Lung (tissue), 12 donors: Measurements from ENCODE around the gene NINJ1. TPM values are rescaled to one million over a fixed set of nuclear protein-coding genes. Genes with fewer than 3 reads are reported as not detected.
A peak's percentile ranks its signal among the peaks of the same experiment; 100 is the strongest.
"Not testable (repeated sequence)": the region's sequence is repeated elsewhere in the genome, so short reads cannot be mapped to it uniquely, and the experiment has no call there.

Experiments
- ATAC-seq: fragments of 200-7000 bp; cut with Tn5 transposase; one replicate; pipeline ENCODE4 v1.9.1; 2020; ENCODE audit warnings: moderate number of reproducible peaks; ENCODE audit not compliant: insufficient read depth, low FRiP score
- DNase-seq, 3 donors: peaks; one replicate each; pipeline ENCODE4 v3.0.0-alpha.2; 2013 to 2017
- H3K27ac ChIP-seq, 2 donors: one replicate each; pipeline ENCODE4 v1.5.1; 2013; ENCODE audit warnings: mild to moderate bottlenecking in 2 of 2, moderate library complexity in 2 of 2, control low read depth in 1 of 2, inconsistent platforms in 1 of 2, low read depth in 1 of 2, low read length in 1 of 2
- H3K27me3 ChIP-seq, 3 donors: one replicate each; pipeline ENCODE4 v1.5.1; 2013; ENCODE audit warnings: low read length in 2 of 3; ENCODE audit not compliant: control insufficient read depth in 3 of 3, insufficient read depth in 3 of 3
- H3K36me3 ChIP-seq, 4 donors: one replicate each; pipeline ENCODE4 v1.5.1; 2013; ENCODE audit warnings: low read length in 4 of 4, mild to moderate bottlenecking in 1 of 4, moderate library complexity in 1 of 4; ENCODE audit not compliant: control insufficient read depth in 4 of 4, insufficient read depth in 4 of 4
- H3K4me1 ChIP-seq, 5 donors: one replicate each; pipeline ENCODE4 v1.5.1; 2013; ENCODE audit warnings: low read length in 5 of 5, mild to moderate bottlenecking in 2 of 5, moderate library complexity in 1 of 5; ENCODE audit not compliant: control insufficient read depth in 5 of 5, insufficient read depth in 5 of 5
- H3K4me3 ChIP-seq: one replicate; pipeline ENCODE4 v1.5.1; 2013; ENCODE audit warnings: mild to moderate bottlenecking, control low read depth, moderate library complexity
- H3K9ac ChIP-seq, 2 donors: one replicate each; pipeline ENCODE4 v1.5.1; 2013; ENCODE audit warnings: low read length in 2 of 2, control low read depth in 1 of 2; ENCODE audit not compliant: insufficient read depth in 1 of 2
- H3K9me3 ChIP-seq, 4 donors: one replicate each; pipeline ENCODE4 v1.5.1; 2013; ENCODE audit warnings: low read length in 3 of 4, mild to moderate bottlenecking in 1 of 4, moderate library complexity in 1 of 4; ENCODE audit not compliant: control insufficient read depth in 4 of 4, insufficient read depth in 3 of 4
- CTCF ChIP-seq: IDR thresholded peaks from 2 replicates; pipeline ENCODE4 v1.5.1; 2012; ENCODE audit warnings: mild to moderate bottlenecking; ENCODE audit errors: control extremely low read depth, extremely low read depth
- WGBS, 2 donors: extraction: QIAGEN DNeasy Blood & Tissue Kit; methylation state at CpG; one replicate each; pipeline ENCODE4 v1.1.7; 2013; 5-methylcytosine and 5-hydroxymethylcytosine counted together
- polyA plus RNA-seq, 2 donors: library from polyadenylated mRNA; stranded (reverse); fragments of 200-250 nt; gene quantifications; one replicate each; pipeline ENCODE4 v1.2.1, GENCODE V29; 2013
- total RNA-seq, 2 donors: library from RNA; depleted of rRNA in 1 of 2; stranded (reverse); fragments of >200 nt in 1 of 2; gene quantifications; one replicate each; pipeline ENCODE4 v1.2.1, GENCODE V29; 2014 to 2021
- donor health status: control.
- donor health status: control.
- donor health status: Bipolar disorder and iron deficiency.
- donor health status: healthy.
- donor health status: DM: yes; HTN: yes; CAD: no.

NINJ1 gene
- total and polyA plus RNA-seq, 4 donors, result 44.3 to 324 (median 50.5) TPM

GRCh38 chr9:93148721-93149120 lies 14.7 kb upstream of the NINJ1 start:
- DNase-seq (no peak), ATAC-seq (no peak)
- H3K9me3 ChIP-seq, result peaks cover 0 to 2% (median 0%) of the 10 kb centered on the region in 4 donors
- H3K36me3 ChIP-seq, result no peaks in the 10 kb centered on the region
- 89 to 93% methylated on average over 2 of the region's 2 CpGs for WGBS, 2 donors
- no peak overlapping the region for H3K27ac ChIP-seq
- no peak overlapping the region for H3K9ac ChIP-seq
- no peak overlapping the region for H3K4me3 ChIP-seq
- no peaks in the 10 kb centered on the region for H3K27me3 ChIP-seq
- H3K4me1 ChIP-seq, result peaks cover 0 to 8% (median 0%) of the 10 kb centered on the region in 5 donors
- no peak for TF ChIP-seq CTCF

- 80 to 86% methylated on average over 2 of the region's 2 CpGs for WGBS, 2 donors
- H3K4me1 ChIP-seq, result peaks cover 0 to 9% (median 0%) of the 10 kb centered on the region in 5 donors
- H3K4me3 ChIP-seq, result no peak overlapping the region
- TF ChIP-seq CTCF, result no peak
- H3K9ac ChIP-seq, result no peak overlapping the region
- no peak overlapping the region for H3K27ac ChIP-seq
- ATAC-seq (no peak), DNase-seq (no peak)
- H3K27me3 ChIP-seq, result no peaks in the 10 kb centered on the region
- no peaks in the 10 kb centered on the region for H3K36me3 ChIP-seq
- peaks cover 0 to 2% (median 0%) of the 10 kb centered on the region in 4 donors for H3K9me3 ChIP-seq
Measured at GRCh38 chr9:93147632-93148031, 13.6 kb upstream of the NINJ1 start.

- not testable (repeated sequence) for H3K9me3 ChIP-seq, DNase-seq, H3K4me1 ChIP-seq, H3K9ac ChIP-seq, H3K36me3 ChIP-seq, ATAC-seq, H3K4me3 ChIP-seq, H3K27me3 ChIP-seq, H3K27ac ChIP-seq
- 77 to 84% methylated on average over 6 of the region's 6 CpGs for WGBS, 2 donors
Measured at GRCh38 chr9:93146696-93147095, 12.6 kb upstream of the NINJ1 start.

GRCh38 chr9:93143830-93144530 lies 9.9 kb upstream of the NINJ1 start:
- 22 to 30% methylated on average over 15 of the region's 15 CpGs for WGBS, 2 donors
- no peak overlapping the region for H3K27ac ChIP-seq
- TF ChIP-seq CTCF, result no peak
- no peak overlapping the region for H3K4me3 ChIP-seq
- no peaks in the 10 kb centered on the region for H3K27me3 ChIP-seq
- ATAC-seq (no peak), DNase-seq (peak; percentile 24 to 68 (median 55))
- H3K9ac ChIP-seq, result no peak overlapping the region
- peaks cover 0 to 9% (median 0%) of the 10 kb centered on the region in 5 donors for H3K4me1 ChIP-seq
- no peaks in the 10 kb centered on the region for H3K36me3 ChIP-seq
- peaks cover 0 to 2% (median 0%) of the 10 kb centered on the region in 4 donors for H3K9me3 ChIP-seq
